IPS-18a (cell line): Measurements from ENCODE around the gene MAP3K6.

Experiments used
- H3K27ac ChIP-seq: one replicate; pipeline ENCODE4 v1.5.1; 2013; ENCODE audit warnings: low read length
- H3K27me3 ChIP-seq: one replicate; pipeline ENCODE4 v1.6.1; 2013; ENCODE audit warnings: mild to moderate bottlenecking, low read length; ENCODE audit not compliant: control insufficient read depth, insufficient read depth
- H3K36me3 ChIP-seq: one replicate; pipeline ENCODE4 v1.6.1; 2013; ENCODE audit warnings: low read depth, low read length; ENCODE audit not compliant: control insufficient read depth
- H3K4me1 ChIP-seq: one replicate; pipeline ENCODE4 v1.6.1; 2013; ENCODE audit warnings: low read depth, low read length; ENCODE audit not compliant: control insufficient read depth
- H3K4me3 ChIP-seq: one replicate; pipeline ENCODE4 v1.5.1; 2013; ENCODE audit warnings: low read length
- H3K9ac ChIP-seq: one replicate; pipeline ENCODE4 v1.6.1; 2013; ENCODE audit warnings: mild to moderate bottlenecking, low read length, moderate library complexity
- H3K9me3 ChIP-seq: one replicate; pipeline ENCODE4 v1.6.1; 2013; ENCODE audit warnings: low read depth, low read length; ENCODE audit not compliant: control insufficient read depth

Gene MAP3K6

DNA sequence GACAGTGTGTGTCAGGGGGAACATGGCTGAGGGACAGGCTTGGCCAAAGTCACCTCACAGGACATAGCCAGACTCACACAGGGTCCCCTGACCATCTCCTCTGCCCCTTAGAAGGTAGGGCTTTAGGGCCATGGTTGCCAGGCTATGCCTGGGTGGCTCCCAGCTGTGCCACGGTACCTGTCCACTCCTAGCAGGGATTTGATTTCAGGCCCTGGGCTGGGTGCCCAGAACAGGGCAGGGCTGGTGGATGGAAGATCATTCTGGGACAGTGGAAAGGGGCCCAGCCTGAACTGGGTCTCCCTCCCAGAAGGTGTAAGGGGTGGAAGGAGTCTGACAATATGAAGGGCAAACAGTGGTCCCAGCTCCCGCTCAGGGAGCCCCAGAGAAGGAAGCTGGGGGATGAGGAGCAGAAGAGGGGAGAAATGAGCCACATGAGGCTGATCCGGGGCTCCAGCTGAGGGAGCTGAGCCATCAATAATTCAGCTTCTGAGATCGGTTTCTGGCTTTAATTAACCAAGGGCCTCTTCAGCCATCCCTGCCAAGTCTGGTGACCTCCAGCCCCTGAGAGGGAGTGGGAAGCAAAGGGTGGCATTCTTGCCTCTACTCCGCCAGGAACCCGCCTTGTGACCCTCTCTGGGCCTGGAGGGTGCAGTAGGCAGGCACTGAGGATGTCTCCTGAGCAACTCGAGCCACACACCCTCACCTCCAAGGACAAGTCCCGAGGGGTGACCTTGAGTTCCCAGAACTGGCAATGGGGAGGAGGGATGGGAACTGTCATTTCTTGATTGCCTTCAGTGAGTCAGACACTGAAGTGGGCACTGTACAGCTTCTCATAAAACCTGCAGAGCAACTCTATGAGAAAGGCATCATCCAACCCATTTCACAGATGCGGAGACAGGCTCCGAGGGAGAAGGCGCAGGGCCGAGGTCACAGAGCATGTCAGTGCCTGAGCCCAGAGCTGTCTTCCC lies 14.3 kb upstream of the MAP3K6 start:
- H3K27me3 ChIP-seq: peaks cover 15% of the 10 kb centered on the region
- no peak overlapping the region for H3K4me3 ChIP-seq
- H3K9ac ChIP-seq: no peak overlapping the region
- H3K27ac ChIP-seq: no peak overlapping the region
- no peaks in the 10 kb centered on the region for H3K4me1 ChIP-seq
- H3K36me3 ChIP-seq: no peaks in the 10 kb centered on the region
- no peaks in the 10 kb centered on the region for H3K9me3 ChIP-seq

DNA sequence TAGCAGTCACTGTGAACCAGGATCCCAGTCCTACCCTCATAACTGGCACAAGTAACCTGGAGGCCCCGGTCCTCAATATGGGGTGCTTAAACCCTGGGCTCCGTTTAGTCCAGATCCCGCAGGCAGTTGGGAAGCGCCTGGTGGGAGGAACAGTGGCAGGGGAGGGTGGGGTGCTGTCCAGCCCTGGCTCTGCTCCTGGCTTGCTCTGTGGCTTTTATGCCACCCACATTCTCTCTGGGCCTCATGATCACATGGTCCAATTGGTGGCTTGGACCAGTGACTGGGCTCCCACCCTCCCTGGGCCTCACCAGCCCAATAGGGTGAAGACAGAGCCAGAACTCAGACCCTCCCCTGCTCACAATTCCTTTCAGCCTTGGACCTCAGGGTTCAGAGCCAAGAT lies 13.5 kb upstream of the MAP3K6 start:
- H3K9ac ChIP-seq: no peak overlapping the region
- no peak overlapping the region for H3K27ac ChIP-seq
- no peaks in the 10 kb centered on the region for H3K4me1 ChIP-seq
- H3K4me3 ChIP-seq: no peak overlapping the region
- H3K36me3 ChIP-seq: no peaks in the 10 kb centered on the region
- no peaks in the 10 kb centered on the region for H3K9me3 ChIP-seq
- H3K27me3 ChIP-seq: peaks cover 15% of the 10 kb centered on the region

- H3K9ac ChIP-seq: no peak overlapping the region
- H3K4me3 ChIP-seq: no peak overlapping the region
- no peaks in the 10 kb centered on the region for H3K9me3 ChIP-seq
- no peak overlapping the region for H3K27ac ChIP-seq
- no peaks in the 10 kb centered on the region for H3K36me3 ChIP-seq
- H3K4me1 ChIP-seq: no peaks in the 10 kb centered on the region
- peaks cover 15% of the 10 kb centered on the region for H3K27me3 ChIP-seq
Measured at GRCh38 chr1:27379564-27380122, 12.9 kb upstream of the MAP3K6 start.

DNA sequence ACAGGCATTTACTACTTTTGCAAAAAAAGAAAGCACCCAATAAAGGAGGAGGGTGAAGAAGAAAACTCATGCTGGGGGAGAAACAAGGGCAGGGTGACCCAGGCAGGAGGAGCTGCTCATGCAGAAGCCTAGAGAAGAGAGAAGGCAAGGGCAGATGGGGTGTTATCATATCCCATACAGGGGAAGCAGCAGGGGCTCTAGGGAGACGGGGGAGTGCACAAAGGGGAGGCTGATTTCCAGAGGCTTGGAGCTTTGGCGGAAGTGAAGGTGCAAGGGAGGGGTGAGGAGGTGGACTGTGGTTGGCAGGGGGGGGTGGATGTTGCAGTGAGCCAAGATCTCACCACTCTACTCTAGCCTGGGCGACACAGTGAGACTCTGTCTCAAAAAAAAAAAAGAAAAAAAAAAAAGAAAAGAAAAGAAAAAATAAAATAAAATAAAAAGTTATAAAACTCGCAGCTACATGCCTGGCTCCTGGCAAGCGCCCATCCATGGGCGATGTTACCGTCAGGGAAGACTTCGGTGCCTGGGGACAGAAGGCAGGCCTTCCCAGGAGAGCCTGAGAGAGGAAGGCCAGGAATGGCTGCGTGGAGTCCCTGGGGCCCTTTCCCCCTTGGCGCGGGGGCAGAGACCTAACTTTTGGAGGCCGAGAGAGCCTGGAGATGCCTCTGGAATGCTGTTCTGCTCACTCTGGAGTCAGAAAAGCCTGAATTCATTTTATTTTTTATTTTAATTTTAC lies 11.2 kb upstream of the MAP3K6 start:
- Histone ChIP-seq H3K27ac (no peak overlapping the region), H3K9ac (no peak overlapping the region), H3K9me3 (no peaks in the 10 kb centered on the region)

GRCh38 chr1:27374362-27375086 lies 7.8 kb upstream of the MAP3K6 start, which contains the start of gene FCN3:
TSS of gene FCN3 (minus strand) at chr1:27374824. CDS start at chr1:27374818, 6 bp downstream.
- Histone ChIP-seq H3K9ac (no peak within 1 kb of the TSS), H3K4me3 (no peak within 1 kb of the TSS), H3K36me3 (no peaks in the 10 kb centered on the region), H3K4me1 (no peaks in the 10 kb centered on the region), H3K9me3 (no peaks in the 10 kb centered on the region), H3K27ac (no peak within 1 kb of the TSS), H3K27me3 (no peaks in the 10 kb centered on the region)

More for the DNA sequence above, 11.2 kb upstream of the MAP3K6 start:
- peaks cover 15% of the 10 kb centered on the region for H3K27me3 ChIP-seq
- no peak overlapping the region for H3K4me3 ChIP-seq
- no peaks in the 10 kb centered on the region for H3K36me3 ChIP-seq
- H3K4me1 ChIP-seq: no peaks in the 10 kb centered on the region

- Histone ChIP-seq H3K27ac (no peak overlapping the region), H3K9me3 (no peaks in the 10 kb centered on the region), H3K36me3 (no peaks in the 10 kb centered on the region), H3K27me3 (no peaks in the 10 kb centered on the region), H3K4me1 (no peaks in the 10 kb centered on the region), H3K9ac (no peak overlapping the region), H3K4me3 (no peak overlapping the region)
Measured at GRCh38 chr1:27372808-27373690, 6.3 kb upstream of the MAP3K6 start.

DNA sequence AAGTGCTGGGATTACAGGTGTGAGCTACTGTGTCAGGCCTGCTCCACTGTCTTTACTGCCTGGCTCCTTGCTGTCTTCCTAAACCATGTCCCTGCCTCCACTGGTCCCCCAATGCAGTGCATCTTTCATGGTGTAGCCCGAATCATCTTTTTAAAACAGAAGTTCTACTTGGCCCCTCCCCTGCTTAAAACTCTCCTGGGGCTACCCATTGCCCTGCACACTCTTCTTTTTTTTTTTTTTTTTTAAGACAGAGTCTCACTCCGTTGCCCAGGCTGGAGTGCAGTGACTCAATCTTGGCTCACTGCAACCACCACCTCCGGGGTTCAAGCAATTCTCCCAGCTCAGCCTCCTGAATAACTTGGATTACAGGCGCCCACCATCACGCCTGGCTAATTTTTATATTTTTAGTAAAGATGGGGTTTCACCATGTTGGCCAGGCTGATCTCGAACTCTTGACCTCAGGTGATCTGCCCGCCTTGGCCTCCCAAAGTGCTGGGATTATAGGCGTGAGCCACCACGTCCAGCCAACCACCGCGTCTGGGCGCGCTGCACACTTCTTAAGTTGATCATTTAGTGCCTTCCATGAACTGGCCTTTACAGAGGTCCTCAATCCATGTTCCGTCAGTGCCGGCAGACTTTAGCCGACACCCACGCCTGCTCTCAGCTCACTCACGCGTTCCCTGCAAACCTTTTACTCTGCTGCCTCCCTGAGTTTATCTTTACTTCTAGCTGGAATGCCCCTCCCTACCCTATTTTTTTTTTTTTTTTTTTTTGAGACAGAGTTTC lies 5.5 kb upstream of the MAP3K6 start:
- Histone ChIP-seq H3K27ac (no peak overlapping the region), H3K27me3 (peaks cover 7% of the 10 kb centered on the region), H3K9ac (no peak overlapping the region), H3K9me3 (no peaks in the 10 kb centered on the region), H3K4me3 (no peak overlapping the region), H3K36me3 (no peaks in the 10 kb centered on the region), H3K4me1 (peaks cover 5% of the 10 kb centered on the region)

DNA sequence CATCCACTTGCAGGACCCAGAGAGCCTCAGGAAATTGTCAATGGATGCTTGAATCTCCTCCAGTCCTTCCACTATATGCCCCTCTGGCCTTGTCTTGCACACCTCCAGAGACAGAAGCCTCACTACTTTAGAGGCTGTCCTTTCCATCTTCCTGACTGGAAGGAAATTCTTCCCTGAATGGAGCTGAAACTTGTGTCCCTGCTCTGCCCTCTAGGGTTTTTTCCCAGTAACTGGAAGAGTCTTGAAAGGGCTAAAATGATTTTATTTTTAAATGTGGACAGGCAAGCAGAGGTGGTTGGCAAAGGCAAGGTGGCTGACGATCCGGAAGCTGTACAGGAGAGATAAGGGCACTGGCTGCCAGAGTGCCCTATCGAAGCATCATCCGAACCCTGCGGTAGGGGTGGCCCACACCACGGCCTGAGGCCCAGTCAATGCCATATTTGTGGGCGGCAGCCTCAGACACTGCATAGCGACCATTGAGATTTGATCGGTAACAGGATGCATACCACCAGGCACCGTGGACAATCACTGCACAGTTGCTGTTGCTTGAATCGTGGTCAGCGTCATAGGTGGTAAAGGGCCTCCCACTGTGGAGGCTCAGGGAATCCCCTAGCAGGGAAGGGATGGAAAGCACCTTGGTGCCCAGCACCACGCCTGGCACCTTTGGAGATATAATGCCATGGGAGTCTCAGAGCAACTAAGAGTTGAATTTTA lies 2.3 kb upstream of the MAP3K6 start:
- Histone ChIP-seq H3K9me3 (no peaks in the 10 kb centered on the region), H3K27ac (no peak overlapping the region), H3K9ac (no peak overlapping the region), H3K4me1 (peaks cover 14% of the 10 kb centered on the region), H3K36me3 (no peaks in the 10 kb centered on the region), H3K27me3 (peaks cover 8% of the 10 kb centered on the region), H3K4me3 (no peak overlapping the region)

DNA sequence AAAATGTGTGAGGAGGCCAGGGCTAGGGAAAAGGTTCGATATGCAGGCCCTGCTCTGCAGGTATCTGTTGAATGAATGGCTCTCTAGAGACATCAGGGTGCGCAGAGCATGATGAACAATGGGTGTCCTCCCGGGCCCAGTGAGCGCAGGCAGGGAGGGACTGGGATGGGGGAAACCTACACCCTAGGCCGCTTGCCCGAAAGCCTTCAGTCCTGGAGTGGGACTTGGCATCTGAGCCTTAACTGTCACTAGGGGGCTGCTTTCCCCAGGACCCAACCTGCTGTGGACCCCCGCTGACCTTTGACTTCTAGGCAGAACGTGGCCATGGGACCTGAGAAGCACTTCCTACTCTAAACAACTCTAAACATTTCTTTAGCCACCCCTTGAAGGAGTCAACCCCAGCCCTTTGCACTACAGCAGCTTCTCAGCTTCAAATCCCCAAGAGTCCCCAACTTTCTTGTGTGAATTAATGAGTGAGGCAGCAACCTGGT lies 444 bp upstream of the MAP3K6 start:
- Histone ChIP-seq H3K9me3 (no peaks in the 10 kb centered on the region), H3K4me1 (peaks cover 14% of the 10 kb centered on the region), H3K9ac (peak overlapping the region; percentile 47), H3K4me3 (peak overlapping the region; percentile 78), H3K27ac (no peak overlapping the region), H3K27me3 (peaks cover 8% of the 10 kb centered on the region), H3K36me3 (no peaks in the 10 kb centered on the region)
